HS-27A (cell line): ENCODE data around the gene TBC1D22A.

Experiments
- DNase-seq: peaks from one replicate; pipeline ENCODE4 v3.0.0-alpha.2; 2012; ENCODE audit warnings: low read depth, missing footprints

Gene TBC1D22A

GRCh38 chr22:46835693-46836092 is 73.2 kb downstream of the TBC1D22A start:
- DNase-seq, result no peak

- DNase-seq, result no peak
Observed at GRCh38 chr22:46841522-46841921, 79.1 kb downstream of the TBC1D22A start.

- no peak for DNase-seq
Observed at GRCh38 chr22:46842606-46843005, 80.2 kb downstream of the TBC1D22A start.

- peak; percentile 23 for DNase-seq
Observed at GRCh38 chr22:46843821-46844255, 81.4 kb downstream of the TBC1D22A start.

- DNase-seq, result no peak
Observed at GRCh38 chr22:46844606-46845210, 82.3 kb downstream of the TBC1D22A start.

- DNase-seq, result no peak
Observed at GRCh38 chr22:46845296-46846149, 83.1 kb downstream of the TBC1D22A start.

- no peak for DNase-seq
Observed at GRCh38 chr22:46846150-46846831, 83.8 kb downstream of the TBC1D22A start.

GRCh38 chr22:46846832-46847355 is 84.4 kb downstream of the TBC1D22A start:
- no peak for DNase-seq

GRCh38 chr22:46848197-46848596 is 85.7 kb downstream of the TBC1D22A start:
- DNase-seq, result no peak

GRCh38 chr22:46849101-46849500 is 86.7 kb downstream of the TBC1D22A start:
- no peak for DNase-seq

- no peak for DNase-seq
Observed at GRCh38 chr22:46849951-46850350, 87.5 kb downstream of the TBC1D22A start.

GRCh38 chr22:46851311-46851710 is 88.9 kb downstream of the TBC1D22A start:
- DNase-seq, result no peak

- DNase-seq, result no peak
Observed at GRCh38 chr22:46851941-46852340, 89.5 kb downstream of the TBC1D22A start.

- no peak for DNase-seq
Observed at GRCh38 chr22:46852771-46853170, 90.3 kb downstream of the TBC1D22A start.

- no peak for DNase-seq
Observed at GRCh38 chr22:46853191-46853590, 90.7 kb downstream of the TBC1D22A start.

- no peak for DNase-seq
Observed at GRCh38 chr22:46854125-46854870, 91.8 kb downstream of the TBC1D22A start.

- no peak for DNase-seq
Observed at GRCh38 chr22:46855681-46856080, 93.2 kb downstream of the TBC1D22A start.

GRCh38 chr22:46856661-46857060 is 94.2 kb downstream of the TBC1D22A start:
- no peak for DNase-seq

GRCh38 chr22:46857142-46857884 is 94.9 kb downstream of the TBC1D22A start:
- DNase-seq, result no peak

GRCh38 chr22:46857885-46858143 is 95.4 kb downstream of the TBC1D22A start:
- DNase-seq, result no peak

- no peak for DNase-seq
Observed at GRCh38 chr22:46858181-46858771, 95.8 kb downstream of the TBC1D22A start.
